ENCODE measurements around the gene CPLANE1.

The CPLANE1 gene

GRCh38 chr5:37197340-37198050 lies 51.7 kb downstream of the CPLANE1 start:
- no peak for DNase-seq (ENCODE audit: low read depth)
- H3K4me3 ChIP-seq (ENCODE audit: low read depth, low read length): no peak overlapping the region
- in situ Hi-C loops (cut with HindIII; ENCODE audit: low sequenced_read_pairs): no loop called here
- no peak for TF ChIP-seq CTCF (IDR thresholded peaks at IDR 0.05; ENCODE audit: low read depth, low read length, missing control alignments)

DNA sequence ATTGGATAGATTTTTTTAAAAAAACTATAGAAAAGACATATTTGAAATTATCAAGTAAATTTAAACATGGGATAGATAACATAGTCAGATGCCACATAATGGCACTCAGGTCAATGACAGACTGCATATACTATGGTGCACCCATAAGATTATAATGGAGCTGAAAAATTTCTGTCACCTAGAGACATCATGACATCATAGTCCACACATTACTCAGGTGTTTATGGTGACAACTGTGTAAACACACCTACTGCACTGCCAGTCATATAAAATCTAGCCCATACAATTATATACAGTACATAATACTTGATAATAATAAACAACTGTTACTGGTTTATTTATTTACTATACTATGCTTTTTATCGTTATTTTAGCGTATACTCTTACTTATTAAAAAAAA lies 58.6 kb downstream of the CPLANE1 start:
- no peak for DNase-seq (ENCODE audit: low read depth)
- TF ChIP-seq CTCF (IDR thresholded peaks at IDR 0.05; ENCODE audit: low read depth, low read length, missing control alignments): no peak
- no peak overlapping the region for H3K4me3 ChIP-seq (ENCODE audit: low read depth, low read length)
- in situ Hi-C loops (cut with HindIII; ENCODE audit: low sequenced_read_pairs): no loop called here

- no peak overlapping the region for H3K4me3 ChIP-seq (ENCODE audit: low read depth, low read length)
- in situ Hi-C loops (cut with HindIII; ENCODE audit: low sequenced_read_pairs): no loop called here
- DNase-seq (ENCODE audit: low read depth): no peak
- TF ChIP-seq CTCF (IDR thresholded peaks at IDR 0.05; ENCODE audit: low read depth, low read length, missing control alignments): no peak
Measured at GRCh38 chr5:37189355-37189754, 59.8 kb downstream of the CPLANE1 start.

GRCh38 chr5:37187465-37187977 lies 61.7 kb downstream of the CPLANE1 start:
- DNase-seq (ENCODE audit: low read depth): no peak
- no peak for TF ChIP-seq CTCF (IDR thresholded peaks at IDR 0.05; ENCODE audit: low read depth, low read length, missing control alignments)
- in situ Hi-C loops (cut with HindIII; ENCODE audit: low sequenced_read_pairs): no loop called here
- H3K4me3 ChIP-seq (ENCODE audit: low read depth, low read length): no peak overlapping the region

DNA sequence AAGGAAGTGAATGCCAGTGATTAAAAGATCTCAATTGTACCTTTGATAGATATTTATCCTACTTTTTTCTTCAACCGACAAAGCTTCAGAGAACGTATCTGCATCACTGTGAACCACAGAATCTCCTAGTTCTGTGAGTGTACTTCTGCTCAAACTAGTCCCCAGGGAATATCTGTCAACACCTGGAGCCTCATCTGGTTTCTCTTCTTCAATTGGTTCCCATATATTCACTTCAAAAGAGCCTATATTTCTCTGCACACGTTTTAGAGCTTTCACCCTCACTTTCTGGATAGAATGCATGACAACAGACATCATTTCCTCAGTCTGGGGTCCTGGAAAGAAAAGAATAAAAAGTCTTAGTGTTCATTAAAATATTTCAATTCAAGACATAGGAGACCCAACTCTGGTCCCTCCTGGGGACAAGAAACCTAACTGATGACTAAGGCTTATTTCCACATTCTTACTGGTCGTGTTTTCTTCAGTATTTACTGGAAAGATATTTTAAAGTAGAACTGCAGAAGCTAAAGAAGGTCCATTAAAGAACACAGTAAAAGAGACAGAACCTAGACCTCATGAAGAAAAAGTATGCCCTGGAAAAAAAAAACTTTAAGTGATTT lies 64.3 kb downstream of the CPLANE1 start:
- DNase-seq (ENCODE audit: low read depth): no peak
- in situ Hi-C loops (cut with HindIII; ENCODE audit: low sequenced_read_pairs): no loop called here
- no peak for TF ChIP-seq CTCF (IDR thresholded peaks at IDR 0.05; ENCODE audit: low read depth, low read length, missing control alignments)

GRCh38 chr5:37182667-37183066 lies 66.5 kb downstream of the CPLANE1 start:
- H3K4me3 ChIP-seq (ENCODE audit: low read depth, low read length): no peak overlapping the region
- TF ChIP-seq CTCF (IDR thresholded peaks at IDR 0.05; ENCODE audit: low read depth, low read length, missing control alignments): no peak
- in situ Hi-C loops (cut with HindIII; ENCODE audit: low sequenced_read_pairs): no loop called here
- DNase-seq (ENCODE audit: low read depth): no peak

More for the DNA sequence above, 64.3 kb downstream of the CPLANE1 start:
- no peak overlapping the region for H3K4me3 ChIP-seq (ENCODE audit: low read depth, low read length)
